ENCODE data around the gene KLRF1. TPM values are rescaled to one million over a fixed set of nuclear protein-coding genes. Genes with fewer than 3 reads are reported as not detected.

KLRF1 gene, protein sequence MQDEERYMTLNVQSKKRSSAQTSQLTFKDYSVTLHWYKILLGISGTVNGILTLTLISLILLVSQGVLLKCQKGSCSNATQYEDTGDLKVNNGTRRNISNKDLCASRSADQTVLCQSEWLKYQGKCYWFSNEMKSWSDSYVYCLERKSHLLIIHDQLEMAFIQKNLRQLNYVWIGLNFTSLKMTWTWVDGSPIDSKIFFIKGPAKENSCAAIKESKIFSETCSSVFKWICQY
- not detected for total RNA-seq (2021; fragmentation: NEBNext Ultra II Directional; extraction: Animal tissue kit (Norgen Biotek cat#: 25700))
- long read RNA-seq: 0 reads

DNA sequence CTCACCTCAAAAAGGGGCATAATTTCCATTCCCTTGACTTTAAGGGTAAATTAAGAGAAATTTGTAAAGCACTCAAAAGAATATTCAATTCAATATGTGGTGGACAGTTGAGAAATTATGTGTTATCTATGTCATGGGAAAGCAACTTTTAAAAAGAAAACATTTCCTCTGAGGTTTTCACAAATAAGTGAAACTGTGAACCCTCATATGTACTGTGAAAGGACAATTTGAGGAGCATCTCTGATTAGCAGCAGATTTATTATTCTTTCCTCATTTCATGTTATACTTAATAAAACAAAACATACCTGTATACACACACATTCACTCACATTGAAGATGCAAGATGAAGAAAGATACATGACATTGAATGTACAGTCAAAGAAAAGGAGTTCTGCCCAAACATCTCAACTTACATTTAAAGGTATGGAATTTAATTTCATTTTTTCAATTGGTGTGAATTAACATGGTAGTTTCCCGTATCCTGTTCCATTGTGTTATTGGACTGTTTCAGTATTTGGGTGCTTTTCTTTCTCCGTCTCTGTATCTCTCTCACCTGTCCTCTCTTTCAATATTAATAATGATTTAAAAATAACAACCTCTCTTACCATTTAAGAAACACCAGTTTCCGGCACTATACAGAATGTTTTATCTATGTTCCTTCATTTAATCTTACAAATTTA lies at the start of gene KLRF1:
Gene KLRF1 (plus strand): TSS at position 273 of the 680 bp plus-strand sequence. CDS start 64 bp downstream, at position 337.
- DNase-seq: no peak
- no peaks in the 10 kb centered on the region for H3K36me3 Mint-ChIP-seq (ENCODE audit: low read depth)
- TF ChIP-seq, protein P1, sequence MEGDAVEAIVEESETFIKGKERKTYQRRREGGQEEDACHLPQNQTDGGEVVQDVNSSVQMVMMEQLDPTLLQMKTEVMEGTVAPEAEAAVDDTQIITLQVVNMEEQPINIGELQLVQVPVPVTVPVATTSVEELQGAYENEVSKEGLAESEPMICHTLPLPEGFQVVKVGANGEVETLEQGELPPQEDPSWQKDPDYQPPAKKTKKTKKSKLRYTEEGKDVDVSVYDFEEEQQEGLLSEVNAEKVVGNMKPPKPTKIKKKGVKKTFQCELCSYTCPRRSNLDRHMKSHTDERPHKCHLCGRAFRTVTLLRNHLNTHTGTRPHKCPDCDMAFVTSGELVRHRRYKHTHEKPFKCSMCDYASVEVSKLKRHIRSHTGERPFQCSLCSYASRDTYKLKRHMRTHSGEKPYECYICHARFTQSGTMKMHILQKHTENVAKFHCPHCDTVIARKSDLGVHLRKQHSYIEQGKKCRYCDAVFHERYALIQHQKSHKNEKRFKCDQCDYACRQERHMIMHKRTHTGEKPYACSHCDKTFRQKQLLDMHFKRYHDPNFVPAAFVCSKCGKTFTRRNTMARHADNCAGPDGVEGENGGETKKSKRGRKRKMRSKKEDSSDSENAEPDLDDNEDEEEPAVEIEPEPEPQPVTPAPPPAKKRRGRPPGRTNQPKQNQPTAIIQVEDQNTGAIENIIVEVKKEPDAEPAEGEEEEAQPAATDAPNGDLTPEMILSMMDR (IDR thresholded peaks at IDR 0.05): no peak
- no peaks in the 10 kb centered on the region; the same call in 1 of the 2 replicates for H3K27me3 Mint-ChIP-seq (ENCODE audit: insufficient read depth)
- no peaks in the 10 kb centered on the region for H3K4me1 Mint-ChIP-seq (ENCODE audit: low read depth)
- no peak within 1 kb of the TSS for H3K27ac Mint-ChIP-seq
- no peak within 1 kb of the TSS for H3K4me3 Mint-ChIP-seq
- H3K9me3 Mint-ChIP-seq: no peaks in the 10 kb centered on the region

- no peak for DNase-seq
- Mint-ChIP-seq H3K36me3 (ENCODE audit: low read depth) (no peaks in the 10 kb centered on the region), H3K27ac (no peak overlapping the region), H3K4me1 (ENCODE audit: low read depth) (no peaks in the 10 kb centered on the region), H3K9me3 (no peaks in the 10 kb centered on the region), H3K27me3 (ENCODE audit: insufficient read depth) (peaks cover 14% of the 10 kb centered on the region; the same call in 1 of the 2 replicates), H3K4me3 (no peak overlapping the region)
- TF ChIP-seq, protein P1 (IDR thresholded peaks at IDR 0.05): no peak
These were observed 48.1 kb upstream of the KLRF1 start for GRCh38 chr12:9779209-9779608.

GRCh38 chr12:9781360-9781759 lies 45.9 kb upstream of the KLRF1 start:
- no peaks in the 10 kb centered on the region for H3K36me3 Mint-ChIP-seq (ENCODE audit: low read depth)
- peaks cover 20% of the 10 kb centered on the region; the same call in 1 of the 2 replicates for H3K27me3 Mint-ChIP-seq (ENCODE audit: insufficient read depth)
- TF ChIP-seq, protein P1 (IDR thresholded peaks at IDR 0.05): no peak
- DNase-seq: no peak
- H3K9me3 Mint-ChIP-seq: no peaks in the 10 kb centered on the region
- no peak overlapping the region for H3K27ac Mint-ChIP-seq
- H3K4me3 Mint-ChIP-seq: no peak overlapping the region
- no peaks in the 10 kb centered on the region for H3K4me1 Mint-ChIP-seq (ENCODE audit: low read depth)

GRCh38 chr12:9782547-9783382 lies 44.5 kb upstream of the KLRF1 start:
- Mint-ChIP-seq H3K4me3 (no peak overlapping the region), H3K36me3 (ENCODE audit: low read depth) (no peaks in the 10 kb centered on the region), H3K27ac (no peak overlapping the region), H3K9me3 (no peaks in the 10 kb centered on the region), H3K4me1 (ENCODE audit: low read depth) (peaks cover 8% of the 10 kb centered on the region), H3K27me3 (ENCODE audit: insufficient read depth) (peaks cover 20% of the 10 kb centered on the region; the same call in 1 of the 2 replicates)
- TF ChIP-seq, protein P1 (IDR thresholded peaks at IDR 0.05): no peak
- no peak for DNase-seq

DNA sequence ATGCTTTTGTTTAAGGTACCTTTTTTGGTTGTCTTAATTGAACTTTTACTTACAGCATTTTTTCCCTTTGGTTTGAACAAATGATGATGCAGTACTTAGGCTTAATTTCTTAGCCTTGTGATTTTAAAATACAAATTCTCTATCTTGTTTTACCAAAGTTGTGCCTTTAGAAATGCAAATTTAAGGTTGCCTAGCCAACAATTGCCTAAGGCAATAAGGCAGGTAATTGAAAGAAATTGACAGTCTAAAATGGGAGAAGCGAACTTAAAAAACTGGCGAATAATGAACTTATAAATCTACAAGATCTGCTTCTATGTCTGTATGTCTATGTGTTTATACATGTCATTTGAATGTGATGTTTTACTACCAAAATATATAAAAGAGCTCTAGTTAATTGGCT lies 43.0 kb upstream of the KLRF1 start:
- Mint-ChIP-seq H3K36me3 (ENCODE audit: low read depth) (no peaks in the 10 kb centered on the region), H3K27me3 (ENCODE audit: insufficient read depth) (peaks cover 17% of the 10 kb centered on the region; the same call in 1 of the 2 replicates), H3K4me1 (ENCODE audit: low read depth) (peaks cover 9% of the 10 kb centered on the region), H3K4me3 (no peak overlapping the region), H3K27ac (no peak overlapping the region), H3K9me3 (no peaks in the 10 kb centered on the region)
- TF ChIP-seq, protein P1 (IDR thresholded peaks at IDR 0.05): no peak
- no peak for DNase-seq

Data from HFFc6 (cell line).